Stimulated activated effector memory CD8-positive, alpha-beta T cell treated with anti-CD3 and anti-CD28 coated beads, Interleukin-12 subunit alpha, Interleukin-12 subunit beta, amount 100 ng/mL, for 72 hours (primary cell): ENCODE data around the gene NFIC.
"Not testable (repeated sequence)": the region's sequence is repeated elsewhere in the genome, so short reads cannot be mapped to it uniquely, and the experiment has no call there.

Source experiments
- ATAC-seq: fragments of 150-1000 bp; cut with Tn5 transposase; 2 replicates; pipeline ENCODE4 v1.10.0; 2021
- DNase-seq, 2 donors: peaks; one replicate each; pipeline ENCODE4 v3.0.0; 2021 to 2022; ENCODE audit warnings: low spot score in 2 of 2
- H3K27ac Mint-ChIP-seq: one replicate; pipeline ENCODE4 v1.8.0; 2022; ENCODE audit warnings: mild to moderate bottlenecking, mixed read lengths
- H3K36me3 Mint-ChIP-seq: one replicate; pipeline ENCODE4 v1.8.0; 2022; ENCODE audit warnings: mild to moderate bottlenecking, mixed read lengths
- H3K4me1 Mint-ChIP-seq: one replicate; pipeline ENCODE4 v1.8.0; 2022; ENCODE audit warnings: mixed read lengths
- H3K4me3 Mint-ChIP-seq: one replicate; pipeline ENCODE4 v1.8.0; 2022; ENCODE audit warnings: mild to moderate bottlenecking, mixed read lengths
- H3K9me3 Mint-ChIP-seq: one replicate; pipeline ENCODE4 v1.8.0; 2022; ENCODE audit warnings: mixed read lengths

Gene NFIC

DNA sequence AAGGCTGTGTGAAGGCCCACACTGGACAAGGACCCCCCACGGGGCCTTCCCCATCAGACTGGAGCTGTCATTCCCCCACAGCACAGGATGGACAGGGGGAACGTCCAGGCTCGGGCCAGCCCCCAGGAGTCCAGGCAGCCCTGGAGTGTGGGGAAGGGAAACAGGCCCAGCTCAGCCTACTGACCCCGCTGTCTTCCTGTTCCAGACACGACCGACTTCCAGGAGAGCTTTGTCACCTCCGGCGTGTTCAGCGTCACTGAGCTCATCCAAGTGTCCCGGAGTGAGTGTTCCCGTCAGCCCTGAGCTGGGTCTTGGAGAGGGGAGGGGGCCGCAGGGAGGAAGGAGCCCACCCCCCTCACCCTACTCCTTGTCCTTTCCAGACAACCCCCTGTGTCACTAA, 66.9 kb downstream of the NFIC start:
- no peak overlapping the region for H3K27ac Mint-ChIP-seq
- no peaks in the 10 kb centered on the region for H3K9me3 Mint-ChIP-seq
- H3K4me3 Mint-ChIP-seq, result no peak overlapping the region

DNA sequence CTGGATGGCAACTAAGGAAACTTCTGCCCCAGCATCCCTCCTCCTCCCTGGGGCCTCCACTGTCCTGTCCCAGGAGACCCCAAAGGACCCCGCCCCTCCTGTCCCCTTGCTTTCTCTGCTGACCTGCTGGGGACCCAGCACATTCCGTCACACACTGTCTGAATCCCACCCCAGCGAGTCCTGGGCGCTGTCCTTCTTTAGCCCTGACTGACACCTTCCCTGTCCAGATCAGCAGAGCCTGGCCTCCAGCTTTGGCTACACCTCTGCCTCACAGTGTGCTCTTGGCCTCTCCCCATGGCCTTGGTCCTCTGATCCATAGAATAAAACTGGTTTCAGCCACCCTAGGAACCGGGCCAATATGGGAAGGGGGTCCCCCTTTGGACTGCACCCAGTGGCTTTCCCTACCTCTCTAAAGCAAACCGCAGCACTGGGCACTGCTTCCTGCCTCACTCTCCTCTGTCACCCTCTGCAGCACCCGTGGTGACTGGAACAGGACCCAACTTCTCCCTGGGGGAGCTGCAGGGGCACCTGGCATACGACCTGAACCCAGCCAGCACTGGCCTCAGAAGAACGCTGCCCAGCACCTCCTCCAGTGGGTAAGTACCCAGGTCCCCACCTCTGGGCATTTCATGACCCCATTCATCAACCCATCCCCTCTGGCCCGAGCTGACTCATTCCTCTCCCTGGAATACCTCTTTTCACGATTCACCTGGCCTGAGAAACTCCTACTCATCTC, 67.6 kb downstream of the NFIC start:
- Mint-ChIP-seq H3K9me3 (no peaks in the 10 kb centered on the region), H3K36me3 (peaks cover 48% of the 10 kb centered on the region), H3K4me3 (peak overlapping the region; percentile 90), H3K27ac (peak overlapping the region; percentile 99), H3K4me1 (peaks cover 23% of the 10 kb centered on the region)
- no peak for ATAC-seq
- DNase-seq, result no peak

More for the DNA sequence above, 66.9 kb downstream of the NFIC start:
- H3K4me1 Mint-ChIP-seq, result peaks cover 25% of the 10 kb centered on the region
- peaks cover 48% of the 10 kb centered on the region for H3K36me3 Mint-ChIP-seq
- ATAC-seq (no peak), DNase-seq (no peak)

GRCh38 chr19:3434630-3435553, 68.5 kb downstream of the NFIC start:
- Mint-ChIP-seq H3K36me3 (peaks cover 53% of the 10 kb centered on the region), H3K27ac (peak overlapping the region; percentile 99), H3K9me3 (no peaks in the 10 kb centered on the region), H3K4me1 (peaks cover 23% of the 10 kb centered on the region), H3K4me3 (peak overlapping the region; percentile 90)
- DNase-seq, result peak; percentile 95 to 99
- ATAC-seq, result peak; percentile 97

- Mint-ChIP-seq H3K4me3 (no peak overlapping the region), H3K27ac (no peak overlapping the region)
Measured at GRCh38 chr19:3440082-3440481, 73.7 kb downstream of the NFIC start.

GRCh38 chr19:3441089-3441985, 75.0 kb downstream of the NFIC start:
- H3K4me1 Mint-ChIP-seq, result no peaks in the 10 kb centered on the region
- H3K27ac Mint-ChIP-seq, result no peak overlapping the region
- ATAC-seq (no peak), DNase-seq (no peak)
- peaks cover 34% of the 10 kb centered on the region for H3K36me3 Mint-ChIP-seq
- H3K9me3 Mint-ChIP-seq, result no peaks in the 10 kb centered on the region
- H3K4me3 Mint-ChIP-seq, result no peak overlapping the region

More at GRCh38 chr19:3440082-3440481, 73.7 kb downstream of the NFIC start:
- peak; percentile 46 for ATAC-seq
- DNase-seq, result peak; percentile 43 to 80
- H3K4me1 Mint-ChIP-seq, result peaks cover 9% of the 10 kb centered on the region
- no peaks in the 10 kb centered on the region for H3K9me3 Mint-ChIP-seq
- H3K36me3 Mint-ChIP-seq, result peaks cover 47% of the 10 kb centered on the region

DNA sequence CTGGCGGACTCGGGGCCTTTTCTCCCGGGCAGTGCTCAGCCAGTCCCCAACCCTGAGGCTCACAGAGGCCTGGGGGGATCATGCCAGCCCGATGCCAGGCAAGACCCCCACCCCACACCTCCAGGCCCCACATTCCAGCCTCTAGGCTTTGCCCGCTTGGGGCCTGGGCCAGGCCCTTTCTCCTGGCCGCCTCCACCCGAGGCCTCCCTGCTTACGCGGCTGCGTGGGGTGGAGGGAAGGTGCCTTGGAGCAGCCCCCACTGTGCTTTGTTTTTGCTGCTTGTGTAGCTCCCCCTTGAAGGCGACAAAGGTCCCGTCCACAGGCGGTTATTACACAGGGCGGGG, 75.6 kb downstream of the NFIC start:
- Mint-ChIP-seq H3K4me1 (no peaks in the 10 kb centered on the region), H3K36me3 (peaks cover 28% of the 10 kb centered on the region), H3K9me3 (no peaks in the 10 kb centered on the region), H3K4me3 (no peak overlapping the region), H3K27ac (no peak overlapping the region)
- ATAC-seq (no peak), DNase-seq (no peak)

DNA sequence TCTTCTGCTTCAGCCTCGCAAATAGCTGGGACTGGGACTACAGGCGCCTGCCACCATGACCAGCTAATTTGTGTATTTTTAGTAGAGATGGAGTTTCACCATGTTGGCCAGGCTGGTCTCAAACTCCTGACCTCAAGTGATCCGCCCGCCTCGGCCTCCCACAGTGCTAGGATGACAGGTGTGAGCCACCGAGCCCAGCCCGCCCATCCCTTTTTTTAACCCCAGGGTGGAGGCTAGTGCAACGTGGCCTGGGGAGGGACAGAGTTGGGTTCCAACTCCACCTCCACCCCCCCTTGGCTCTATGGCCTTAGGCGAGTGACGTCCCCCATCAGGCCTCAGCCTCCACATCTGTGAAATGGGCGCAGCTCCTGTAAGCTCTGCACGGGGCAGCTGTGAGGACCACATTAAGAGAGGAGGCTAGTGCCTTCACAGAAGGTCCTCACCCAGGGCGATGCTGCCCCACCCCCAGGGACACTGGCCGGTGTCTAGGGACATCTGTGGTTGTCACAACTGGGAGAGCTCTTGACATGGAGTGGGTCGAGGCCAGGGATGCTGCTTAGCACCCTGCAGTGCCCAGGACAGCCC, 76.2 kb downstream of the NFIC start:
- H3K9me3 Mint-ChIP-seq, result no peaks in the 10 kb centered on the region
- no peak overlapping the region for H3K4me3 Mint-ChIP-seq
- DNase-seq, result no peak
- no peaks in the 10 kb centered on the region for H3K4me1 Mint-ChIP-seq
- H3K36me3 Mint-ChIP-seq, result peaks cover 22% of the 10 kb centered on the region
- H3K27ac Mint-ChIP-seq, result no peak overlapping the region
- ATAC-seq, result no peak

DNA sequence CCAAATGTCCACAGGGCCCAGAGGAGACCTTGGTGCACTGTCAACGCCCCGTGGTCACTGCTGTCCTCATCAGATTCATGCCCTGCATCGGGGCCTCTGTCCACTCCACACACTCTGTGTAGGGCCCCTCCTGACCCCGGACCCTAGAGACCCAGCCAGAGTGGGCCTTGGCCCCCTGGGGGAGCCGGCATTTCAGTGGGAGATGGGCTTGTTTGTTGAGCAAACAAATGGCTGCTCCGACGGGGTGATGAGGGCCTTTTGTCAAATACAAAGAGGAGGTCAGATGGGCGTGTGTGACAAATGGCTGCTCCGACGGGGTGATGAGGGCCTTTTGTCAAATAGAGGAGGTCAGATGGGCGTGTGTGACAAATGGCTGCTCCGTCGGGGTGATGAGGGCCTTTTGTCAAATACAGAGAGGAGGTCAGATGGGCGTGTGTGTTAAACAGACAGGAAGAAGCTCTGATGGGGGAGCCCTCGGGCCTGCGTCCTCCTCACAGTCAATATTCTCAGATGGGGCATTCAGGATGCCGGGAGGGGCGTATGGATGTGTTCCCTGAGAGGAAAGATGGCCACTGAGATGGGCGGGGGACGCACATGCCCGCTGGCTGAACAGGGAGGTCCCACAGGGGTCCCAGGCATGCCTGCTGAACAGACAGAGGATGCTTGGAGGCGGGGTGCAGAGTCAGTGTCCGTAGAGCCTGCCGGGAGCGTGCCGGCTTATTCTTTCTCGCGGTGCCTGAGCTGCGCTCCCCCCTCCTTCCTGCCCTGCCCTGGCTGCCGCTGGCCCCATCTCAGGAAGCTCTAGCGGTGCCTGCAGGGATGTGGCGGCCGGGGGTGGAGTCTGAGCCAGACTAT, 77.7 kb downstream of the NFIC start:
- peaks cover 17% of the 10 kb centered on the region for H3K36me3 Mint-ChIP-seq
- ATAC-seq (no peak), DNase-seq (no peak)
- H3K4me1 Mint-ChIP-seq, result no peaks in the 10 kb centered on the region
- H3K4me3 Mint-ChIP-seq, result no peak overlapping the region
- peak overlapping the region; percentile 50 for H3K27ac Mint-ChIP-seq
- no peaks in the 10 kb centered on the region for H3K9me3 Mint-ChIP-seq

GRCh38 chr19:3444695-3445234, 78.4 kb downstream of the NFIC start:
- Mint-ChIP-seq H3K36me3 (peaks cover 19% of the 10 kb centered on the region), H3K4me3 (no peak overlapping the region), H3K9me3 (no peaks in the 10 kb centered on the region), H3K27ac (no peak overlapping the region), H3K4me1 (no peaks in the 10 kb centered on the region)
- no peak for DNase-seq
- ATAC-seq, result no peak

DNA sequence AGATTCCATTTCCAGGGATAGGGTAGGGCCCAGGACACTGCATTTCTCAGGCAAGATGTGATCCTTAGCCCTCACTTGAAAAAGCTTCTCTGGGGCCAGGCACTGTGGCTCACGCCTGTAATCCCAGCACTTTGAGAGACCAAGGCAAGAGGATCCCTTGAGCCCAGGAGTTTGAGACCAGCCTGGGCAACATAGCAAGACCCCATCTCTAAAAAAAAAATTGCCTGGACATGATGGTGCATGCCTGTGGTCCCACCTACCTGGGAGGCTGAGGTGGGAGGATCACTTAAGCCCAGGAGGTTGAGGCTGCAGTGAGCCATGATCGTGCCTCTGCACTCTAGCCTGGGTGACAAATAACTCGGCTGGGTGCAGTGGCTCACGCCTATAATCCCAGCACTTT, 80.3 kb downstream of the NFIC start:
- H3K9me3 Mint-ChIP-seq, H3K27ac Mint-ChIP-seq, DNase-seq, ATAC-seq, H3K4me3 Mint-ChIP-seq, H3K4me1 Mint-ChIP-seq: not testable (repeated sequence)
- H3K36me3 Mint-ChIP-seq, result peaks cover 24% of the 10 kb centered on the region

GRCh38 chr19:3448616-3449334, 82.4 kb downstream of the NFIC start:
- no peak for ATAC-seq
- H3K27ac Mint-ChIP-seq, result no peak overlapping the region
- H3K9me3 Mint-ChIP-seq, result no peaks in the 10 kb centered on the region
- H3K4me1 Mint-ChIP-seq, result peaks cover 6% of the 10 kb centered on the region
- DNase-seq, result no peak
- peaks cover 41% of the 10 kb centered on the region for H3K36me3 Mint-ChIP-seq
- H3K4me3 Mint-ChIP-seq, result no peak overlapping the region

DNA sequence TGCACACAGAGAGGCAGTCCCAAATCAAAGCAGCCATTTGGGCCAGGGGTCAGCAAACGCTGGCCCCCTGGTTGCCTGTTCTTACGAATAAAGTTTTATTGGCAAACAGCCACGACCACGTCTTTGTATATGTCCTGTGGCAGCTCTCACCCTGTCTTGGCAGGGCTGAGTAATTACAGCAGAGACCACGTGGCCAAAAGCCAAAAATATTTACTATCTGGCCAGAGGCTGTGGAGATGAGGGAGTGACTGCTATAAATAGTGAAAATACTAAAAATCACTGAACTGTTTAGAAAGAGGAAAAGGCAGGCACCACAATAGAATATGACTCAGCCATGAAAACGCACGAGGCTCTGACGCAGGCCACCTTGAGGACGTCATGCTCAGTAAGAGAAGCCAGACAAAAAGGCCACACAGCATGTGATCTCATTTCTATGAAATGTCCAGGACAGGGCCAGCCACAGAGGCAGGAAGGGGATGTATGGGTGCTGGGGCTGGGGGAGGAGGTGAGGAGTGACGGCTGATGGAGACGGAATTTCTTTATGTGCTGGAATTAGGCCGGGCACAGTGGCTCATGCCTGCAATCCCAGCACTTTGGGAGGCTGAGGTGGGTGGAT, 84.5 kb downstream of the NFIC start:
- no peak overlapping the region for H3K4me3 Mint-ChIP-seq
- H3K4me1 Mint-ChIP-seq, result peaks cover 6% of the 10 kb centered on the region
- no peak for DNase-seq
- H3K36me3 Mint-ChIP-seq, result peaks cover 41% of the 10 kb centered on the region
- H3K27ac Mint-ChIP-seq, result peak overlapping the region; percentile 33
- no peaks in the 10 kb centered on the region for H3K9me3 Mint-ChIP-seq
- peak; percentile 55 for ATAC-seq

GRCh38 chr19:3451451-3451866, 85.1 kb downstream of the NFIC start:
- Mint-ChIP-seq H3K27ac (peak overlapping the region; percentile 33), H3K4me3 (no peak overlapping the region), H3K9me3 (no peaks in the 10 kb centered on the region), H3K4me1 (peaks cover 6% of the 10 kb centered on the region), H3K36me3 (peaks cover 41% of the 10 kb centered on the region)
- DNase-seq (no peak), ATAC-seq (no peak)
